Stomach (tissue), 9 donors: ENCODE measurements around the gene FBXW11. TPM values are rescaled to one million over a fixed set of nuclear protein-coding genes. Genes with fewer than 3 reads are reported as not detected.

Experiments
- DNase-seq, 2 donors: peaks; one replicate each; pipeline versions ENCODE4 v3.0.0 to v3.0.0-alpha.2; 2013 to 2019
- H3K27ac ChIP-seq, 5 donors: fragments of 200-600 bp in 4 of 5; sonication (generic) in 4 of 5; one replicate each; pipeline ENCODE4 v1.5.1; 2013 to 2019; ENCODE audit warnings: mild to moderate bottlenecking in 1 of 5, moderate library complexity in 1 of 5
- H3K27me3 ChIP-seq, 3 donors: fragments of 200-600 bp; sonication (generic); one replicate each; pipeline ENCODE4 v1.5.1; 2017 to 2019; ENCODE audit warnings: mixed run types in 1 of 3
- H3K36me3 ChIP-seq, 4 donors: fragments of 200-600 bp; sonication (generic); 1 replicate in 3 of 4; 2 replicates in 1 of 4; pipeline ENCODE4 v1.5.1; 2016 to 2019
- H3K4me1 ChIP-seq, 4 donors: fragments of 200-600 bp; sonication (generic); one replicate each; pipeline ENCODE4 v1.5.1; 2016 to 2019
- H3K4me3 ChIP-seq, 4 donors: fragments of 200-600 bp; sonication (generic) in 3 of 4; one replicate each; pipeline ENCODE4 v1.5.1; 2016 to 2019; ENCODE audit warnings: mild to moderate bottlenecking in 1 of 4
- H3K9me3 ChIP-seq, 4 donors: fragments of 200-600 bp; sonication (generic); one replicate each; pipeline ENCODE4 v1.5.1; 2016 to 2019
- CTCF ChIP-seq, 7 experiments: fragments of 450-650 bp in 4 of 7; fragments of 200-600 bp in 3 of 7; sonication (generic) in 3 of 7; IDR thresholded peaks; one replicate each; pipeline ENCODE4 v1.5.1; 2016 to 2019; ENCODE audit warnings: antibody characterized with exemption in 7 of 7, control low read depth in 2 of 7, mild to moderate bottlenecking in 1 of 7
- EP300 ChIP-seq: sonication (generic); formaldehyde crosslinking; IDR thresholded peaks from one replicate; pipeline ENCODE4 v1.6.1; 2017; ENCODE audit warnings: antibody characterized with exemption
- POLR2A ChIP-seq, 4 donors: fragments of 450-650 bp; IDR thresholded peaks; one replicate each; pipeline ENCODE4 v1.6.1; 2016; ENCODE audit warnings: antibody characterized with exemption in 4 of 4, control low read depth in 2 of 4, mild to moderate bottlenecking in 1 of 4, moderate library complexity in 1 of 4
- POLR2AphosphoS5 ChIP-seq, 3 donors: sonication (generic); formaldehyde crosslinking; IDR thresholded peaks; one replicate each; pipeline ENCODE4 v1.6.1; 2016; ENCODE audit warnings: antibody characterized with exemption in 3 of 3
- whole genome bisulfite sequencing, 5 donors: extraction: QIAGEN DNeasy Blood & Tissue Kit in 3 of 5; methylation state at CpG; one replicate each; pipeline versions ENCODE4 v1.1.5 to v1.1.7; 2013 to 2018; 5-methylcytosine and 5-hydroxymethylcytosine counted together
- intact Hi-C: fragments of 100-400 bp; cut with DNase I; formaldehyde crosslinking; loops from one replicate; pipeline ENCODE4 v1.15.1; 2023; ENCODE audit warnings: low total_unique reads
- polyA plus RNA-seq, 3 donors: library from polyadenylated mRNA; stranded (reverse); fragments of 200-250 nt; gene quantifications; one replicate each; pipeline ENCODE4 v1.2.3, GENCODE V29; 2013
- total RNA-seq, 5 donors: library from RNA; depleted of rRNA; stranded (reverse); fragments of >200 nt; gene quantifications; one replicate each; pipeline versions ENCODE4 v1.1.0 to v1.2.3, GENCODE V29; 2014 to 2016
- donor health status: healthy with polysubstance abuse.
- donor health status: Bipolar disorder and iron deficiency.
- donor health status: healthy.

The FBXW11 gene
- total and polyA plus RNA-seq, 8 donors, result 4.3 to 117 (median 25.5) TPM

- no peak for DNase-seq
- Histone ChIP-seq H3K4me3 (no peak overlapping the region), H3K9me3 (no peaks in the 10 kb centered on the region), H3K36me3 (peaks cover 3 to 8% (median 7%) of the 10 kb centered on the region in 4 donors), H3K27me3 (no peaks in the 10 kb centered on the region), H3K27ac (peak overlapping the region in 1 of 5 donors; percentile 54), H3K4me1 (peaks cover 32 to 78% (median 49%) of the 10 kb centered on the region in 4 donors)
- TF ChIP-seq POLR2AphosphoS5 (IDR thresholded peaks at IDR 0.05) (no peak), CTCF (IDR thresholded peaks at IDR 0.05) (no peak), EP300 (no peak), POLR2A (IDR thresholded peaks at IDR 0.05) (no peak)
- 83 to 86% (median 84%) methylated on average over 5 of the region's 5 CpGs for WGBS, 5 donors
- intact Hi-C loops, result no loop called here
Observed at GRCh38 chr5:171914726-171915338, 91.6 kb downstream of the FBXW11 start.

- H3K36me3 ChIP-seq, result peaks cover 3 to 16% (median 13%) of the 10 kb centered on the region in 4 donors
- DNase-seq, result peak in 1 of 2 donors; percentile 41
- no peak overlapping the region for H3K4me3 ChIP-seq
- H3K27ac ChIP-seq, result peak overlapping the region in 2 of 5 donors; percentile 27 to 54
- H3K4me1 ChIP-seq, result peaks cover 32 to 78% (median 49%) of the 10 kb centered on the region in 4 donors
- TF ChIP-seq POLR2A (IDR thresholded peaks at IDR 0.05), result no peak
- TF ChIP-seq CTCF (IDR thresholded peaks at IDR 0.05), result no peak
- TF ChIP-seq EP300, result no peak
- no peak for TF ChIP-seq POLR2AphosphoS5 (IDR thresholded peaks at IDR 0.05)
- intact Hi-C loops, result no loop called here
- H3K9me3 ChIP-seq, result no peaks in the 10 kb centered on the region
- H3K27me3 ChIP-seq, result no peaks in the 10 kb centered on the region
Observed at GRCh38 chr5:171913987-171914273, 92.5 kb downstream of the FBXW11 start.

- peaks cover 30 to 75% (median 59%) of the 10 kb centered on the region in 4 donors for H3K4me1 ChIP-seq
- no peaks in the 10 kb centered on the region for H3K9me3 ChIP-seq
- TF ChIP-seq CTCF (IDR thresholded peaks at IDR 0.05) (no peak), POLR2A (IDR thresholded peaks at IDR 0.05) (no peak), POLR2AphosphoS5 (IDR thresholded peaks at IDR 0.05) (no peak), EP300 (no peak)
- 34 to 65% (median 46%) methylated on average over 2 of the region's 2 CpGs for WGBS, 5 donors
- no peak for DNase-seq
- peaks cover 3 to 27% (median 16%) of the 10 kb centered on the region in 4 donors for H3K36me3 ChIP-seq
- no peak overlapping the region for H3K4me3 ChIP-seq
- H3K27me3 ChIP-seq, result no peaks in the 10 kb centered on the region
- intact Hi-C loops, result no loop called here
- H3K27ac ChIP-seq, result no peak overlapping the region
Observed at GRCh38 chr5:171911152-171911551, 95.3 kb downstream of the FBXW11 start.

GRCh38 chr5:171908638-171909037 lies 97.8 kb downstream of the FBXW11 start:
- Histone ChIP-seq H3K4me1 (peaks cover 17 to 77% (median 53%) of the 10 kb centered on the region in 4 donors), H3K27ac (peak overlapping the region in 1 of 5 donors; percentile 22), H3K36me3 (peaks cover 3 to 27% (median 16%) of the 10 kb centered on the region in 4 donors), H3K9me3 (no peaks in the 10 kb centered on the region), H3K27me3 (no peaks in the 10 kb centered on the region), H3K4me3 (no peak overlapping the region)
- peak in 1 of 2 donors; percentile 35 for DNase-seq
- intact Hi-C loops, result loop anchor here (10.0 kb wide), 1 partner anchor 484 kb away; no protein-coding TSS in a partner anchor
- 26 to 64% (median 56%) methylated on average over 3 of the region's 3 CpGs for WGBS, 5 donors
- TF ChIP-seq CTCF (IDR thresholded peaks at IDR 0.05) (no peak), POLR2A (IDR thresholded peaks at IDR 0.05) (no peak), POLR2AphosphoS5 (IDR thresholded peaks at IDR 0.05) (no peak), EP300 (no peak)
